ENCODE results near the gene CD302.
"Not testable (repeated sequence)": the region's sequence is repeated elsewhere in the genome, so short reads cannot be mapped to it uniquely, and the experiment has no call there.

CD302 gene

DNA sequence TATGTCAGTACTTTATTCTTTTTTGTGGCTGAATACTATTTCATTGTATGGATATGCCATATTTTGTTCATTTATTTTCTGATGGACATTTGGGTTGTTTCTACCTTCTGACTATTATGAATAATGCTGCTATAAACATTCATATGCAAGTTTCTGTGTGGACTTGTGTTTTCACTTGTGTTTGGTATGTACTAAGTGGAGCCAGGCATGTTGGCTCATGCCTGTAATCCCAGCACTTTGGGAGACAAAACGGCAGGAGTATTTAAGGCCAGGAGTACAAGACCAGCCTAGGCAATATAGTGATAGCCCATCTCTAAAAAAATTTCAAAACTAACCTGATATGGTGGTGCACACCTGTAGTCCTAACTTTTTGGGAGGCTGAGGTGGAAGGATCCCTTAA lies 62.4 kb downstream of the CD302 start:
- Histone ChIP-seq H3K4me1 (ENCODE audit: control insufficient read depth, insufficient read depth, low read length, poor library complexity, severe bottlenecking) (no peaks in the 10 kb centered on the region), H3K4me3 (ENCODE audit: extremely low read depth, insufficient read depth, low read length, poor library complexity, severe bottlenecking) (no peak overlapping the region), H3K9me3 (ENCODE audit: control insufficient read depth, low read length) (no peaks in the 10 kb centered on the region), H3K27ac (ENCODE audit: low read depth, low read length, severe bottlenecking) (no peak overlapping the region), H3K36me3 (ENCODE audit: control insufficient read depth, insufficient read depth, low read length) (peaks cover 83% of the 10 kb centered on the region)
- WGBS, 2 experiments (ENCODE audit: insufficient coverage in 2 of 2): no CpG with 5 or more reads among the region's 1 CpG

DNA sequence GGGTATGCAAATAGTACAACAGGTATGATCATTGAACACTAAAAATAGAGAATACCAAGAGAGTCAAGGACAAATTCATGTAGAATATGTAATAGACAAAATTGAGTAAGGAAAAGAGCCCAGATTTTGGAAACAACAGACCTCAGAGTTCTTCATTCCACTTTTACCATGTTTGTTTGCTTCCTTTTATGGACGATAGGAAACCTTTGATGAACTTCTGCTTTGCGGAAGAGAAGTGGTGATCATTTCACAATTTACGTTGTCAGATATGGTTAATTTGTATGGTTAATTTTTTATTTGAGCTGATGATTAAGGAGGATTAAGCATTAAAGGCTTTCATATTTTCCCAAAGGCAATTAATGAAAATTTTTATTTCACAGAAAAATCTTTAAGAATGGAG lies 69.4 kb downstream of the CD302 start:
- Histone ChIP-seq H3K27ac (ENCODE audit: low read depth, low read length, severe bottlenecking) (no peak overlapping the region), H3K9me3 (ENCODE audit: control insufficient read depth, low read length) (no peaks in the 10 kb centered on the region), H3K36me3 (ENCODE audit: control insufficient read depth, insufficient read depth, low read length) (peaks cover 79% of the 10 kb centered on the region), H3K4me1 (ENCODE audit: control insufficient read depth, insufficient read depth, low read length, poor library complexity, severe bottlenecking) (no peaks in the 10 kb centered on the region), H3K4me3 (ENCODE audit: extremely low read depth, insufficient read depth, low read length, poor library complexity, severe bottlenecking) (no peak overlapping the region)
- WGBS, 2 experiments (ENCODE audit: insufficient coverage in 2 of 2): 100% methylated on average over 2 of the region's 3 CpGs; no CpG with 5 or more reads in 1 of the 2 experiments

DNA sequence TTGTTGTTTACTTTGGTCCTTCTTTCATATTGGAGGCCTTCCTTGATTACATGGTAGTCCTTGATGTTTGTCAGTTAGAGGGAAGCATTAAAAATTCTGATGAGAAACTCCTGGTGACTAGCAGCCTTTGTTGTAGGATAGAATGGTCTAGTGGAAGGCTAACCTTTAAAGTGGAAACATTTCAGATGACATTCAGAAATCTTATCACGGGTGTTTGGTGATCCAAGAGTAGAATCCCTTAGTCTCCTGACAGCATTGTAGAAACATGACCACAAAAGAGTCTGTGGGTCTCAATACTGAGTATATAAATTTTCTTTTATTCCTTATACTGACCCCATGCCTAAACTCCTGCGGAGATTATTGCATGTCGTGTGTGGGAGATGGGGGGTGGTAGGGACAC lies 72.3 kb downstream of the CD302 start:
- Histone ChIP-seq H3K9me3 (ENCODE audit: control insufficient read depth, low read length) (no peaks in the 10 kb centered on the region), H3K27ac (ENCODE audit: low read depth, low read length, severe bottlenecking) (no peak overlapping the region), H3K36me3 (ENCODE audit: control insufficient read depth, insufficient read depth, low read length) (peaks cover 82% of the 10 kb centered on the region), H3K4me1 (ENCODE audit: control insufficient read depth, insufficient read depth, low read length, poor library complexity, severe bottlenecking) (no peaks in the 10 kb centered on the region), H3K4me3 (ENCODE audit: extremely low read depth, insufficient read depth, low read length, poor library complexity, severe bottlenecking) (no peak overlapping the region)
- WGBS, 2 experiments (ENCODE audit: insufficient coverage in 2 of 2): 100% methylated on average over 1 of the region's 3 CpGs; no CpG with 5 or more reads in 1 of the 2 experiments

DNA sequence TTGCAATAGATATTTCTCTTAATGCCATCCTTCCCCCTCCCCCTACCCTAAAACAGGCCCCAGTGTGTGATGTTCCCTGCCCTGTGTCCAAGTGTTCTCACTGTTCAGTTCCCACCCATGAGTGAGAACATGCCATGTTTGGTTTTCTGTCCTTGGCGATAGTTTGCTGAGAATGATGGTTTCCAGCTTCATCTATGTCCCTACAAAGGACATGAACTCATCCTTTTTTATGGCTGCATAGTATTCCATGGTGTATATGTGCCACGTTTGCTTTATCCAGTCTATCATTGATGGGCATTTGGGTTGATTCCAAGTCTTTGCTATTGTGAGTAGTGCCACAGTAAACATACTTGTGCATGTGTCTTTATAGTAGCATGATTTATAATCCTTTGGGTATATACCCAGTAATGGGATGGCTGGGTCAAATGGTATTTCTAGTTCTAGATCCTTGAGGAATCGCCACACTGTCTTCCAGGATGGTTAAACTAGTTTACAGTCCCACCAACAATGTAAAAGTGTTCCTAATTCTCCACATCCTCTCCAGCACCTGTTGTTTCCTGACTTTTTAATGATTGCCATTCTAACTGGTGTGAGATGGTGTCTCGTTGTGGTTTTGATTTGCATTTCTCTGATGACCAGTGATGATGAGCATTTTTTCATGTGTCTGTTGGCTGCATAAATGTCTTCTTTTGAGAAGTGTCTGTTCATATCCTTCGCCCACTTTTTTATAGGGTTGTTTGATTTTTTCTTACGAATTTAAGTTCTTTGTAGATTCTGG lies 73.0 kb downstream of the CD302 start:
- H3K36me3 ChIP-seq (ENCODE audit: control insufficient read depth, insufficient read depth, low read length): peaks cover 84% of the 10 kb centered on the region
- H3K4me3 ChIP-seq (ENCODE audit: extremely low read depth, insufficient read depth, low read length, poor library complexity, severe bottlenecking); H3K4me1 ChIP-seq (ENCODE audit: control insufficient read depth, insufficient read depth, low read length, poor library complexity, severe bottlenecking); H3K27ac ChIP-seq (ENCODE audit: low read depth, low read length, severe bottlenecking); H3K9me3 ChIP-seq (ENCODE audit: control insufficient read depth, low read length): not testable (repeated sequence)
- 100% methylated on average over 1 of the region's 6 CpGs; no CpG with 5 or more reads in 1 of the 2 experiments for WGBS, 2 experiments (ENCODE audit: insufficient coverage in 2 of 2)

DNA sequence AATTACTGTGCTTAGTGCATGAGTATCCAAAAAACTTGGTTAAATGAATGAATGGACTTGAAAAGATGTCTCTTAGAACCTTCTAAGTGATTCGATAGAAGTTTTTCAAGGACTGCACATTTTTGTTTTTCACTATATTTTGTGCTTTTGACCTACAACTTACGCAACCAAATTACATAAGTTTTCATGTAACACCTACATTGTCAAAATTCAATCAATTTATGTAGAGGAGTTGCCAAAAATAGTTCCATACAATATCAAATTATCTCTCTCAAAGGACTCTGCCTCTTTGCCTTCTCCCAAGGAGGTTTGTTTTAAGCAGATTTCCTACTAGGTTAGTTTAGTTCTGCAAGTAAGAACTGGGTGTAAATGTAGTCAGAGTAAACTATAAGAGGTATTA lies 75.4 kb downstream of the CD302 start:
- Histone ChIP-seq H3K9me3 (ENCODE audit: control insufficient read depth, low read length) (no peaks in the 10 kb centered on the region), H3K4me1 (ENCODE audit: control insufficient read depth, insufficient read depth, low read length, poor library complexity, severe bottlenecking) (peaks cover 4% of the 10 kb centered on the region), H3K36me3 (ENCODE audit: control insufficient read depth, insufficient read depth, low read length) (peaks cover 83% of the 10 kb centered on the region), H3K4me3 (ENCODE audit: extremely low read depth, insufficient read depth, low read length, poor library complexity, severe bottlenecking) (no peak overlapping the region), H3K27ac (ENCODE audit: low read depth, low read length, severe bottlenecking) (no peak overlapping the region)
- no CpG with 5 or more reads among the region's 2 CpGs for WGBS, 2 experiments (ENCODE audit: insufficient coverage in 2 of 2)

DNA sequence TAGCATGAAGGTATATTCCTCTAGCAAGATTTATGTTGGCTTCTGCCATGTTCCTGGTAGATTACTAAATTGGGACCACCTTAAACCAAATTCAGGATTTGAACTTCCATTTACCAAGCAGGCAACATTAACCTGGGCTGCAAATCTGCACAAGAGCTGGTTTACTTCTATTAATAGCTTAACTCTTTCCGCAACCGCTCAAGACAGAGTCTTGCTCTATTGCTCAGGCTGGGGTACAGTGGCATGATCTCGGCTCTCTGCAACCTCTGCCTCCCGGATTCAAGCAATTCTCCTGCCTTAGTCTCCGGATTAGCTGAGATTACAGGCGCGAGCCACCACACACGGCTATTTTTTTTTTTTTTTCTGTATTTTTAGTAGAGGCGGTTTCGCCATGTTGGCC lies 77.3 kb downstream of the CD302 start:
- H3K27ac ChIP-seq (ENCODE audit: low read depth, low read length, severe bottlenecking): no peak overlapping the region

More for the DNA sequence above, 77.3 kb downstream of the CD302 start:
- Histone ChIP-seq H3K4me1 (ENCODE audit: control insufficient read depth, insufficient read depth, low read length, poor library complexity, severe bottlenecking) (peaks cover 4% of the 10 kb centered on the region), H3K36me3 (ENCODE audit: control insufficient read depth, insufficient read depth, low read length) (peaks cover 88% of the 10 kb centered on the region), H3K4me3 (ENCODE audit: extremely low read depth, insufficient read depth, low read length, poor library complexity, severe bottlenecking) (no peak overlapping the region), H3K9me3 (ENCODE audit: control insufficient read depth, low read length) (no peaks in the 10 kb centered on the region)
- 90 to 93% methylated on average over 4 to 8 of the region's 10 CpGs for WGBS, 2 experiments (ENCODE audit: insufficient coverage in 2 of 2)
